ENCODE measurements around the gene ABHD12B. TPM values are rescaled to one million over a fixed set of nuclear protein-coding genes. Genes with fewer than 3 reads are reported as not detected.

Gene ABHD12B, protein sequence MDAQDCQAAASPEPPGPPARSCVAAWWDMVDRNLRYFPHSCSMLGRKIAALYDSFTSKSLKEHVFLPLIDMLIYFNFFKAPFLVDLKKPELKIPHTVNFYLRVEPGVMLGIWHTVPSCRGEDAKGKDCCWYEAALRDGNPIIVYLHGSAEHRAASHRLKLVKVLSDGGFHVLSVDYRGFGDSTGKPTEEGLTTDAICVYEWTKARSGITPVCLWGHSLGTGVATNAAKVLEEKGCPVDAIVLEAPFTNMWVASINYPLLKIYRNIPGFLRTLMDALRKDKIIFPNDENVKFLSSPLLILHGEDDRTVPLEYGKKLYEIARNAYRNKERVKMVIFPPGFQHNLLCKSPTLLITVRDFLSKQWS
- not detected in 2 replicates for total RNA-seq

GRCh38 chr14:50871914-50872732 lies at the start of gene ABHD12B:
ABHD12B (plus strand) TSS chr14:50872053; CDS start chr14:50872175, 122 bp downstream.

GRCh38 chr14:50830932-50831725 lies 40.7 kb upstream of the ABHD12B start, which contains the start of gene NIN:
NIN (minus strand) TSS chr14:50831162; CDS start chr14:50822056, 9,106 bp downstream.

DNA sequence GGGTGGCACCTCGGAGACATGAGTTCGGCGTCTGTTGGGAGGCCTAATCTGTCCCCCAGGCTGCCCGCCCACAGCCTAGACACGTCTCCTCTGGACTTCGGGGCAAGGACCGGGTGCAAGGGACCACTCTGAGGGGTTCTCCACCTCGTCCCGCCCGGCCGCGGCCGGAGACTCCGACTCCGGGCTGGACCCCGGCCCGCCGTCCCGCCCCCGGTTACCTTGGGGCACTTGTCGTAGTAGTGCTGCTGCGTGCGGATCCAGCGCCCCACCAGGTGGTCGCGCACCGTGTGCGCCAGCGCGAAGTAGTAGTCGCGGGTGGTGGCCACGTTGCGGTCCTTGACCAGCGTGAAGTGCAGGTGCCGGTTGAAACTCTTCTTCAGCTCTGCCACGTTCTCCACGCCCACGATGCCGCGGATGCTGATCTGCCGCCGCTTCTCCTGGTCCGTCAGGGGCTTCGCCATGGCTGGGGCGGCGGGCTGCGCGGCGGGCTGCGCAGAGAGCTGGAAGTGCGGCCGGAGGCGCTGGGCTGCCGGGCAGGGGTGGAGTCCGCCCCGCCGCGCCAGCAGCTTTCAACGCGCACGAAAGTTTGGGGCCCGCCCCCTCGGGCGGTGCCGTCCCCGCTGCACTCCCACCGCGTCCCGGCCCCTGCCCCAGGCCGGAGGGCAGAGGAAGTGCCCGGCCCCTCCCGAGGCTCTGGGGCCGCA lies 72.2 kb downstream of the ABHD12B start, which contains the start of gene PYGL:
Gene PYGL (minus strand): TSS at position 541 of the 704 bp plus-strand sequence. CDS start 80 bp downstream, at position 461.

Other genes starting within 250 kb of the ABHD12B start
- 15.6 and 21.6 TPM in 2 replicates for gene SAV1, start 203.7 kb upstream of the ABHD12B start, total RNA-seq
- 24.9 and 31.4 TPM in 2 replicates for gene NIN, start 40.9 kb upstream of the ABHD12B start, total RNA-seq
- gene PYGL, start 72.4 kb downstream of the ABHD12B start, total RNA-seq, result 71.9 and 138 TPM in 2 replicates
- under 0.01 TPM in 2 replicates for gene TRIM9, start 223.1 kb downstream of the ABHD12B start, total RNA-seq